Loucy (cell line): ENCODE measurements around the gene KIF13A.

Source experiments
- H2AFZ ChIP-seq: fragments of 200-600 bp; sonication (generic); 2 replicates; pipeline ENCODE4 v1.6.0; 2016; ENCODE audit warnings: antibody characterized with exemption, mild to moderate bottlenecking, low read length, moderate library complexity
- H3F3A ChIP-seq: fragments of 200-600 bp; 2 replicates; pipeline ENCODE4 v1.6.0; 2016; ENCODE audit warnings: antibody characterized with exemption, low read depth, mild to moderate bottlenecking
- H3K27me3 ChIP-seq: fragments of 200-600 bp; sonication (generic); 2 replicates; pipeline ENCODE4 v1.6.1; 2014; ENCODE audit warnings: low read length, mild to moderate bottlenecking; ENCODE audit not compliant: insufficient read depth, poor library complexity, severe bottlenecking
- H3K36me3 ChIP-seq: fragments of 200-600 bp; sonication (generic); 2 replicates; pipeline ENCODE4 v1.6.1; 2016; ENCODE audit warnings: low read length; ENCODE audit not compliant: insufficient read depth
- H3K4me1 ChIP-seq: fragments of 200-600 bp; sonication (generic); 2 replicates; pipeline ENCODE4 v1.5.1; 2014; ENCODE audit warnings: low read length, mild to moderate bottlenecking; ENCODE audit not compliant: insufficient read depth, poor library complexity, severe bottlenecking
- H3K4me2 ChIP-seq: fragments of 200-600 bp; sonication (generic); 2 replicates; pipeline ENCODE4 v1.6.0; 2014; ENCODE audit warnings: antibody characterized with exemption, low read length, low read depth, mild to moderate bottlenecking; ENCODE audit not compliant: poor library complexity, severe bottlenecking
- H3K4me3 ChIP-seq: fragments of 200-600 bp; sonication (generic); 2 replicates; pipeline ENCODE4 v1.5.1; 2014; ENCODE audit warnings: low read length, mild to moderate bottlenecking, mixed read lengths; ENCODE audit not compliant: poor library complexity, severe bottlenecking
- H3K79me2 ChIP-seq: fragments of 200-600 bp; sonication (generic); 2 replicates; pipeline ENCODE4 v1.6.1; 2014; ENCODE audit warnings: low read length; ENCODE audit not compliant: insufficient read depth
- H3K9ac ChIP-seq: fragments of 200-600 bp; sonication (generic); 2 replicates; pipeline ENCODE4 v1.6.0; 2014; ENCODE audit warnings: mild to moderate bottlenecking, low read depth, low read length, moderate library complexity; ENCODE audit not compliant: poor library complexity, severe bottlenecking
- H3K9me2 ChIP-seq: fragments of 200-600 bp; sonication (generic); replicated peaks from 2 replicates; pipeline ENCODE4 v1.6.1; 2016; ENCODE audit warnings: low read depth, low read length, mixed read lengths
- H3K9me3 ChIP-seq: fragments of 200-600 bp; sonication (generic); 2 replicates; pipeline ENCODE4 v1.6.1; 2014; ENCODE audit warnings: mild to moderate bottlenecking, antibody characterized with exemption, low read length, low read depth; ENCODE audit not compliant: insufficient read depth
- H4K20me1 ChIP-seq: fragments of 200-600 bp; sonication (generic); 2 replicates; pipeline ENCODE4 v1.6.0; 2014; ENCODE audit warnings: antibody characterized with exemption, low read length, mild to moderate bottlenecking; ENCODE audit not compliant: insufficient read depth, poor library complexity, severe bottlenecking
- EZH2phosphoT487 ChIP-seq: fragments of 200-600 bp; IDR thresholded peaks from 2 replicates; pipeline ENCODE4 v1.6.1; 2018; ENCODE audit warnings: antibody characterized with exemption, mild to moderate bottlenecking, moderate library complexity, borderline replicate concordance
- TF ChIP-seq, protein P1 (sequence below): fragments of 200-600 bp; sonication (generic); conservative IDR thresholded peaks from 2 replicates; pipeline ENCODE4 v1.5.1; 2014; ENCODE audit warnings: mild to moderate bottlenecking, antibody characterized with exemption, low read length

KIF13A gene

DNA sequence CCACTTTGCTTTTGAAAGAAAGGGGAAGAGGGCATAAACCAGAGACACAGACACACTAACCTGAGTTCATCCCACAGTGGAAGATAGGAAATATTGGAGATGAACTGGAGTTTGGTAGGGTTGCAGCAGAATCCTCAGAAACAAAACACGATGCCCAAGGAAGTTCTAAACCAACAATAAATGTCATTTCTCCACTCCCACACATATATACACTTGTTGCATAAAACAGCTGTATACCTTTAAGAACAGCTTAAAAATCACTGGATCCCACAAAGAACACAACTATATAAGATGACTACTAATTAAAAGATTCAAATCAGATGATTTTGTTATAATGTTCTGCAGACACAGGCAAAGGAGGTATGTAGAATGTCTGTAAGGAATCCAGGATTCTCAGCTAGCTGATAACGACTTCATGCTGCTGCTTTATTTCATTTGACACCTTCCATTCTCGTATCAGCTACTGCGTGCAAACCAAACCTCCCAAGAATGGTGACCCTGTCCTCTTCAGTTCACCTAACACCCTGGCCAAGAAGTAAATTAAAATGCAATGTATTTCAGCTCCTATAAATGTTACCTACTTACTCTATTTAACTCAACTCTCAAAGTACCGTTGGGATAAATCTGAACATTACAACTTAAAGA is 14.3 kb downstream of the KIF13A start:
- Histone ChIP-seq H3K4me1 (peaks cover 9% of the 10 kb centered on the region), H3K9ac (no peak overlapping the region), H3F3A (no peaks in the 10 kb centered on the region), H3K79me2 (no peaks in the 10 kb centered on the region), H3K9me2 (no peaks in the 10 kb centered on the region), H3K36me3 (no peaks in the 10 kb centered on the region), H3K27me3 (no peaks in the 10 kb centered on the region), H3K4me2 (no peak overlapping the region), H3K4me3 (no peak overlapping the region), H2AFZ (no peak overlapping the region), H4K20me1 (no peaks in the 10 kb centered on the region), H3K9me3 (no peaks in the 10 kb centered on the region)
- no peak for TF ChIP-seq EZH2phosphoT487
- TF ChIP-seq, protein P1, sequence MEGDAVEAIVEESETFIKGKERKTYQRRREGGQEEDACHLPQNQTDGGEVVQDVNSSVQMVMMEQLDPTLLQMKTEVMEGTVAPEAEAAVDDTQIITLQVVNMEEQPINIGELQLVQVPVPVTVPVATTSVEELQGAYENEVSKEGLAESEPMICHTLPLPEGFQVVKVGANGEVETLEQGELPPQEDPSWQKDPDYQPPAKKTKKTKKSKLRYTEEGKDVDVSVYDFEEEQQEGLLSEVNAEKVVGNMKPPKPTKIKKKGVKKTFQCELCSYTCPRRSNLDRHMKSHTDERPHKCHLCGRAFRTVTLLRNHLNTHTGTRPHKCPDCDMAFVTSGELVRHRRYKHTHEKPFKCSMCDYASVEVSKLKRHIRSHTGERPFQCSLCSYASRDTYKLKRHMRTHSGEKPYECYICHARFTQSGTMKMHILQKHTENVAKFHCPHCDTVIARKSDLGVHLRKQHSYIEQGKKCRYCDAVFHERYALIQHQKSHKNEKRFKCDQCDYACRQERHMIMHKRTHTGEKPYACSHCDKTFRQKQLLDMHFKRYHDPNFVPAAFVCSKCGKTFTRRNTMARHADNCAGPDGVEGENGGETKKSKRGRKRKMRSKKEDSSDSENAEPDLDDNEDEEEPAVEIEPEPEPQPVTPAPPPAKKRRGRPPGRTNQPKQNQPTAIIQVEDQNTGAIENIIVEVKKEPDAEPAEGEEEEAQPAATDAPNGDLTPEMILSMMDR, result no peak

DNA sequence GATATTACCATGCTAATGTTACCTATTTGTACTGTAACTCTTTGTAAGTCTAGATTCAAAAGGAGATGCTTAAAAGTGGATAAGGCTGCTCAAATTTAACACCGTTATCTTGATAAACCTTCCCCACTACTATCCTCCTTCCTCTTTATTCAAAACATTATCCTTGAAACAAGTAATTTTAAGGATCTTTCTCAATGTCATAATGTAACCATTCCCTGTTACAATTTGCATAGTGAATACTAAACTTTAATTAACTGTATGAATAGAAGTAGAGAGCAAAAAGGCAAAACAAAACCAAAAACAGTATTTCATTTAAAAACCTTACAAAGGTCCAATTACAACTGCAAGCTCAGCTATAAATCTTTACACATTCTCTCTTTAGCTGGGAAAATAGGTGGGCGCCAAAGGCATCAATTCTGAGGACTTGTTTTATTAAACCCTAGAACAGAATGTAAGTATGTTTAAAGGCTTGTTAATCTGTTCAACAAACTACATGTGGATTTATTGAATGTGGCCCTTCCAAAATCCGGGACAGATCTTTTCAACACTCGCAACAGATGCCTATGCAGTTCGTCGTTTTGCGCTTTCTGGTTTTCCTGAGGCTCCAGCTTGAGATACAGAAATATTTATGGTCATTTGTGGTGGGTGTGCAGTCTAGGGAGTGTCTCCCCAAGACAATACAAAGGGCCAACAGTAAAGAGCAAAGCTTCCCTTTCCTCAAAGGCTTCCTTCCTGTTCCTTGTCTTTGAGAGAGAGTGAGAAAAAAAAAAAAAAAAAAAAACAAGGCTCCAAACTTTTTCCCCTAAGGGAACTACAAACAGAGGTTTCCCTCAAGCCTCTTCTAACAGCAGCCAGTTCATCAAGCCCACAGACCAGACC is 15.1 kb downstream of the KIF13A start:
- Histone ChIP-seq H3K4me2 (no peak overlapping the region), H3K36me3 (no peaks in the 10 kb centered on the region), H3K9me2 (no peaks in the 10 kb centered on the region), H3K79me2 (no peaks in the 10 kb centered on the region), H3F3A (no peaks in the 10 kb centered on the region), H3K27me3 (no peaks in the 10 kb centered on the region), H4K20me1 (no peaks in the 10 kb centered on the region), H3K9ac (no peak overlapping the region), H3K9me3 (no peaks in the 10 kb centered on the region), H2AFZ (no peak overlapping the region), H3K4me3 (no peak overlapping the region), H3K4me1 (peaks cover 9% of the 10 kb centered on the region)
- TF ChIP-seq, protein P1, result no peak
- TF ChIP-seq EZH2phosphoT487, result no peak

DNA sequence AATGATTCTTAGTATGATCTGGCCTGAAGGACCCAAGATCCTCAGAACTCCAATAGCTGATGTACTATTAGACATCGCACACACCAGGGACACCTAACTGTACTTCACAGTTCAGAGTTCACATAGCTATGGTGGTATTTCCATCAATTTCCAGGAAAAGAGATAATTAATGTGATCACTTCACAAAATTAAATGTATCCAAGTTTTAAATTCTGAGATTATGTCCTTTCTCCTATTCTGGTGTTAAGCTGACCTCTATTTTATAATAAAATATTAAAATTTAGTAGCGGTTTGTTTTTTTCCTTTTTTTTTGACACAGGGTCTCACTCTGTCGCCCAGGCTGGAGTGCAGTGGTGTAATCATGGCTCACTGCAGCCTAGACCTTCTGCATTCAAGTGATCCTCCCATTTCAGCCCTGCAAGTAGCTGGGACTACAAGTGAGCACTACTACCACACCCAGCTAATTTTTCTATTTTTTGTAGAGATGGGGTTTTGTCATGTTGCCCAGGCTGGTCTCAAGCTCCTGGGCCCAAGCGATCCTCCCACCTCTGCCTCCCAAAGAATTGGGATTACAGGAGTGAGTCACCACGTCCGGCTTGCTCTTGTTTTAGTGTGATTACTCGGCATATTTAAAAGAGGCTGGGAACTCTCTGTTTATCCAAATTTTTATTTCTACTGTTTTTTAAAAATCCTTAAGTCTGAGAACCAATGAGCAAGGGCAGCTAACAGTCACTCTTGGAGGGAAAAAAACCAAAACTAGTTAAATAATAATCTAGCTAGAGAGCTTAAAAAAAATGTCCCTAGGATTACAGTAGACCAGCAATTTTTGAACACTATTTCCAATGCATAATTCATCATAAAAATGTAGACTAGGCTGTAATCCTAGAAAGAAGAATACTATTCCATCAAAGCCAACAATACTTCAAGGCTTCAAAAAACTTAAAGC is 16.0 kb downstream of the KIF13A start:
- H3K9me2 ChIP-seq, result no peaks in the 10 kb centered on the region
- H3K79me2 ChIP-seq, result no peaks in the 10 kb centered on the region
- TF ChIP-seq EZH2phosphoT487, result no peak
- TF ChIP-seq, protein P1, result no peak
- no peaks in the 10 kb centered on the region for H3K36me3 ChIP-seq
- no peak overlapping the region for H3K9ac ChIP-seq
- no peak overlapping the region for H2AFZ ChIP-seq
- no peaks in the 10 kb centered on the region for H3K9me3 ChIP-seq
- peaks cover 9% of the 10 kb centered on the region for H3K4me1 ChIP-seq
- H3K4me3 ChIP-seq, result no peak overlapping the region
- no peaks in the 10 kb centered on the region for H4K20me1 ChIP-seq
- no peaks in the 10 kb centered on the region for H3F3A ChIP-seq
- no peaks in the 10 kb centered on the region for H3K27me3 ChIP-seq
- no peak overlapping the region for H3K4me2 ChIP-seq
